Hepatocyte (in vitro differentiated cells): Measurements from ENCODE around the gene CPE. TPM values are rescaled to one million over a fixed set of nuclear protein-coding genes. Genes with fewer than 3 reads are reported as not detected.

ENCODE experiments used
- DNase-seq: peaks from one replicate; pipeline ENCODE4 v3.0.0-alpha.2; 2016; ENCODE audit warnings: low spot score
- H2AFZ ChIP-seq: fragments of 200-600 bp; sonication (generic); 2 replicates; pipeline ENCODE4 v1.6.0; 2016; ENCODE audit warnings: antibody characterized with exemption, mild to moderate bottlenecking
- H3K27ac ChIP-seq: fragments of 200-600 bp; sonication (generic); 2 replicates; pipeline ENCODE4 v1.5.1; 2016; ENCODE audit warnings: mild to moderate bottlenecking
- H3K27me3 ChIP-seq: fragments of 200-600 bp; sonication (generic); 2 replicates; pipeline ENCODE4 v1.6.1; 2016
- H3K36me3 ChIP-seq: fragments of 200-600 bp; sonication (generic); replicated peaks from 2 replicates; pipeline ENCODE4 v1.5.1; 2016; ENCODE audit warnings: low read depth; ENCODE audit not compliant: insufficient read depth
- H3K4me1 ChIP-seq: fragments of 200-600 bp; sonication (generic); 2 replicates; pipeline ENCODE4 v1.5.1; 2016; ENCODE audit warnings: mild to moderate bottlenecking, moderate library complexity; ENCODE audit not compliant: insufficient read depth
- H3K4me2 ChIP-seq: fragments of 200-600 bp; sonication (generic); 2 replicates; pipeline ENCODE4 v1.6.0; 2016
- H3K4me3 ChIP-seq: fragments of 200-600 bp; sonication (generic); 2 replicates; pipeline ENCODE4 v1.5.1; 2016; ENCODE audit warnings: mild to moderate bottlenecking
- H3K79me2 ChIP-seq: fragments of 200-600 bp; sonication (generic); 2 replicates; pipeline ENCODE4 v1.6.0; 2017; ENCODE audit warnings: mild to moderate bottlenecking
- H3K9me2 ChIP-seq: fragments of 200-600 bp; sonication (generic); replicated peaks from 2 replicates; pipeline ENCODE4 v1.6.0; 2017; ENCODE audit warnings: mild to moderate bottlenecking; ENCODE audit not compliant: insufficient read depth
- H3K9me3 ChIP-seq: fragments of 200-600 bp; sonication (generic); 2 replicates; pipeline ENCODE4 v1.5.1; 2016; ENCODE audit warnings: low read depth, mild to moderate bottlenecking
- H4K20me1 ChIP-seq: fragments of 200-600 bp; sonication (generic); 2 replicates; pipeline ENCODE4 v1.6.0; 2016; ENCODE audit warnings: mild to moderate bottlenecking; ENCODE audit not compliant: insufficient read depth, poor library complexity, severe bottlenecking
- EZH2 ChIP-seq: fragments of 200-600 bp; sonication (generic); IDR thresholded peaks from 2 replicates; pipeline ENCODE4 v1.6.1; 2016; ENCODE audit warnings: antibody characterized with exemption, mild to moderate bottlenecking, borderline replicate concordance
- EZH2phosphoT487 ChIP-seq: fragments of 200-600 bp; sonication (generic); IDR thresholded peaks from one replicate; pipeline ENCODE4 v1.6.1; 2018; ENCODE audit warnings: antibody characterized with exemption, mild to moderate bottlenecking, low read depth, moderate library complexity; ENCODE audit not compliant: unreplicated experiment, severe bottlenecking
- WGBS: methylation state at CpG from one replicate; pipeline ENCODE4 v1.1.6; 2016; ENCODE audit warnings: low lambda C conversion rate; ENCODE audit errors: missing lambda C conversion rate; 5-methylcytosine and 5-hydroxymethylcytosine counted together
- polyA plus RNA-seq: library from polyadenylated mRNA; unstranded; fragments of >200 nt; fragmentation: Nextera tagmentation; extraction: Ambion mirVana; gene quantifications from 2 replicates; pipeline ENCODE4 v1.2.1, GENCODE V29; 2016
- total RNA-seq: library from RNA; depleted of rRNA; stranded (reverse); fragments of >200 nt; gene quantifications from 2 replicates; pipeline ENCODE4 v1.2.3, GENCODE V29; 2014
- TF ChIP-seq, protein P1 (sequence below): fragments of 200-600 bp; sonication (generic); IDR thresholded peaks from 2 replicates; pipeline ENCODE4 v1.5.1; 2016; ENCODE audit warnings: antibody characterized with exemption, mild to moderate bottlenecking; ENCODE audit not compliant: poor library complexity

CPE gene
- total and polyA plus RNA-seq, 2 experiments from 2014 or later: 66.4 to 106 TPM

- Histone ChIP-seq H3K9me2 (no peaks in the 10 kb centered on the region), H3K4me3 (no peak overlapping the region), H3K36me3 (no peaks in the 10 kb centered on the region), H3K27me3 (no peaks in the 10 kb centered on the region), H3K27ac (no peak overlapping the region), H3K4me1 (no peaks in the 10 kb centered on the region), H4K20me1 (no peaks in the 10 kb centered on the region), H2AFZ (no peak overlapping the region), H3K9me3 (peaks cover 10% of the 10 kb centered on the region), H3K79me2 (no peaks in the 10 kb centered on the region), H3K4me2 (no peak overlapping the region)
- 84% methylated on average over 8 of the region's 8 CpGs for WGBS
- TF ChIP-seq EZH2: no peak
- TF ChIP-seq, protein P1, sequence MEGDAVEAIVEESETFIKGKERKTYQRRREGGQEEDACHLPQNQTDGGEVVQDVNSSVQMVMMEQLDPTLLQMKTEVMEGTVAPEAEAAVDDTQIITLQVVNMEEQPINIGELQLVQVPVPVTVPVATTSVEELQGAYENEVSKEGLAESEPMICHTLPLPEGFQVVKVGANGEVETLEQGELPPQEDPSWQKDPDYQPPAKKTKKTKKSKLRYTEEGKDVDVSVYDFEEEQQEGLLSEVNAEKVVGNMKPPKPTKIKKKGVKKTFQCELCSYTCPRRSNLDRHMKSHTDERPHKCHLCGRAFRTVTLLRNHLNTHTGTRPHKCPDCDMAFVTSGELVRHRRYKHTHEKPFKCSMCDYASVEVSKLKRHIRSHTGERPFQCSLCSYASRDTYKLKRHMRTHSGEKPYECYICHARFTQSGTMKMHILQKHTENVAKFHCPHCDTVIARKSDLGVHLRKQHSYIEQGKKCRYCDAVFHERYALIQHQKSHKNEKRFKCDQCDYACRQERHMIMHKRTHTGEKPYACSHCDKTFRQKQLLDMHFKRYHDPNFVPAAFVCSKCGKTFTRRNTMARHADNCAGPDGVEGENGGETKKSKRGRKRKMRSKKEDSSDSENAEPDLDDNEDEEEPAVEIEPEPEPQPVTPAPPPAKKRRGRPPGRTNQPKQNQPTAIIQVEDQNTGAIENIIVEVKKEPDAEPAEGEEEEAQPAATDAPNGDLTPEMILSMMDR: no peak
- no peak for TF ChIP-seq EZH2phosphoT487
- no peak for DNase-seq
Observed at GRCh38 chr4:165474784-165475705, 96.2 kb downstream of the CPE start.

GRCh38 chr4:165475706-165476070 lies 96.9 kb downstream of the CPE start:
- no peak overlapping the region for H3K4me3 ChIP-seq
- no peaks in the 10 kb centered on the region for H3K9me2 ChIP-seq
- no peaks in the 10 kb centered on the region for H3K4me1 ChIP-seq
- H3K27me3 ChIP-seq: no peaks in the 10 kb centered on the region
- DNase-seq: no peak
- no peaks in the 10 kb centered on the region for H4K20me1 ChIP-seq
- no peak overlapping the region for H3K27ac ChIP-seq
- TF ChIP-seq, protein P1: no peak
- TF ChIP-seq EZH2phosphoT487 (no peak), EZH2 (no peak)
- H2AFZ ChIP-seq: no peak overlapping the region
- no peaks in the 10 kb centered on the region for H3K79me2 ChIP-seq
- no peak overlapping the region for H3K4me2 ChIP-seq
- H3K36me3 ChIP-seq: no peaks in the 10 kb centered on the region
- peaks cover 10% of the 10 kb centered on the region for H3K9me3 ChIP-seq
- 98% methylated on average over 4 of the region's 4 CpGs for WGBS

- Histone ChIP-seq H3K9me3 (peaks cover 10% of the 10 kb centered on the region), H2AFZ (no peak overlapping the region), H3K36me3 (no peaks in the 10 kb centered on the region), H3K4me1 (no peaks in the 10 kb centered on the region), H4K20me1 (no peaks in the 10 kb centered on the region), H3K27me3 (no peaks in the 10 kb centered on the region), H3K9me2 (no peaks in the 10 kb centered on the region), H3K4me2 (no peak overlapping the region), H3K4me3 (no peak overlapping the region), H3K27ac (no peak overlapping the region), H3K79me2 (no peaks in the 10 kb centered on the region)
- 91% methylated on average over 14 of the region's 14 CpGs for WGBS
- TF ChIP-seq EZH2phosphoT487 (no peak), EZH2 (no peak)
- TF ChIP-seq, protein P1: no peak
- peak; percentile 18 for DNase-seq
Observed at GRCh38 chr4:165476214-165477098, 97.6 kb downstream of the CPE start.
